GM18511 (cell line): ENCODE results near the gene CCDC178.
"Not testable (repeated sequence)": the region's sequence is repeated elsewhere in the genome, so short reads cannot be mapped to it uniquely, and the experiment has no call there.

Experiments
- ATAC-seq: cut with Tn5 transposase; IDR thresholded peaks from one replicate; pipeline ENCODE4 v1.9.1; 2021; ENCODE audit warnings: mild to moderate bottlenecking, moderate library complexity; ENCODE audit not compliant: unreplicated experiment

CCDC178 gene

GRCh38 chr18:33440060-33441043, at the start of gene CCDC178:
Gene CCDC178 (minus strand): TSS chr18:33440721. CDS start chr18:33412088, 28,633 bp downstream.
- no peak for ATAC-seq

GRCh38 chr18:33483908-33484307, 43.4 kb upstream of the CCDC178 start:
- no peak for ATAC-seq

GRCh38 chr18:33472509-33472908, 32.0 kb upstream of the CCDC178 start:
- ATAC-seq: no peak

- no peak for ATAC-seq
These were observed 29.7 kb upstream of the CCDC178 start for GRCh38 chr18:33470216-33470615.

GRCh38 chr18:33469699-33470098, 29.2 kb upstream of the CCDC178 start:
- no peak for ATAC-seq

- ATAC-seq: no peak
These were observed 27.0 kb upstream of the CCDC178 start for GRCh38 chr18:33467531-33467930.

- ATAC-seq: no peak
These were observed 26.3 kb upstream of the CCDC178 start for GRCh38 chr18:33466822-33467221.

- ATAC-seq: no peak
These were observed 20.2 kb upstream of the CCDC178 start for GRCh38 chr18:33460681-33461080.

GRCh38 chr18:33459612-33460011, 19.1 kb upstream of the CCDC178 start:
- ATAC-seq: no peak

GRCh38 chr18:33446604-33447003, 6.1 kb upstream of the CCDC178 start:
- ATAC-seq: no peak

- ATAC-seq: no peak
These were observed 4.2 kb upstream of the CCDC178 start for GRCh38 chr18:33444709-33445108.

- no peak for ATAC-seq
These were observed 7.7 kb downstream of the CCDC178 start for GRCh38 chr18:33432857-33433256.

- no peak for ATAC-seq
These were observed 13.0 kb downstream of the CCDC178 start for GRCh38 chr18:33427549-33427948.

- ATAC-seq: no peak
These were observed 16.1 kb downstream of the CCDC178 start for GRCh38 chr18:33424266-33424946.

- no peak for ATAC-seq
These were observed 19.3 kb downstream of the CCDC178 start for GRCh38 chr18:33421225-33421624.

GRCh38 chr18:33404244-33404873, 36.2 kb downstream of the CCDC178 start:
- peak; percentile 66 for ATAC-seq

GRCh38 chr18:33398939-33399338, 41.6 kb downstream of the CCDC178 start:
- not testable (repeated sequence) for ATAC-seq

- no peak for ATAC-seq
These were observed 64.7 kb downstream of the CCDC178 start for GRCh38 chr18:33375829-33376228.

GRCh38 chr18:33372442-33372841, 68.1 kb downstream of the CCDC178 start:
- ATAC-seq: no peak

GRCh38 chr18:33369711-33370449, 70.6 kb downstream of the CCDC178 start:
- ATAC-seq: no peak

- no peak for ATAC-seq
These were observed 83.8 kb downstream of the CCDC178 start for GRCh38 chr18:33356735-33357134.
